Endothelial cell of umbilical vein (primary cell): ENCODE results near the gene VSX1. TPM values are rescaled to one million over a fixed set of nuclear protein-coding genes. Genes with fewer than 3 reads are reported as not detected.

ENCODE experiments used
- BruUV-seq: library from RNA; stranded (reverse); fragments of 400-500 nt; replicated peaks from 2 replicates; lab custom pipeline; 2021; lab: Mats Ljungman, UMichigan
- CTCF ChIA-PET: fragments of 300-600, 350-600 bp; sonication (Branson Sonifier 250); formaldehyde crosslinking; loops from one replicate; lab custom pipeline; 2021; ENCODE audit warnings: antibody characterized with exemption, inconsistent platforms; lab: Charles Lee
- POLR2A ChIA-PET: fragments of 300-600, 350-600 bp; sonication (Branson Sonifier 250); formaldehyde crosslinking; loops from one replicate; lab custom pipeline; 2021; ENCODE audit warnings: antibody characterized with exemption, inconsistent platforms; lab: Charles Lee
- DNase-seq: peaks from one replicate; pipeline ENCODE4 v3.0.0-alpha.2; 2011; ENCODE audit warnings: low read depth, low spot score
- FAIRE-seq: peaks from 2 replicates; lab custom pipeline; 2011; peaks lifted over from hg19 to GRCh38; lab: Jason Lieb, UNC
- H2AFZ ChIP-seq: 2 replicates; pipeline ENCODE4 v1.6.0; 2012; ENCODE audit warnings: low read depth, low read length, control low read depth, inconsistent platforms
- H3K27ac ChIP-seq: 2 replicates; pipeline ENCODE4 v1.5.1; 2011; ENCODE audit warnings: low read depth, mild to moderate bottlenecking, control low read depth, low read length, moderate library complexity; ENCODE audit not compliant: insufficient read depth
- H3K27me3 ChIP-seq, 2 experiments: 2 replicates each; pipeline versions ENCODE4 v1.6.0 to v1.6.1; 2011; ENCODE audit warnings: low read length in 2 of 2, mixed read lengths in 1 of 2; ENCODE audit not compliant: control insufficient read depth in 2 of 2, insufficient read depth in 2 of 2
- H3K36me3 ChIP-seq, 2 experiments: 2 replicates in 1 of 2; 3 replicates in 1 of 2; pipeline ENCODE4 v1.5.1; 2011; ENCODE audit warnings: low read length in 2 of 2, mild to moderate bottlenecking in 1 of 2, moderate library complexity in 1 of 2; ENCODE audit not compliant: control insufficient read depth in 2 of 2, insufficient read depth in 2 of 2; ENCODE audit errors: extremely low read depth in 1 of 2
- H3K4me1 ChIP-seq: 3 replicates; pipeline ENCODE4 v1.5.1; 2011; ENCODE audit warnings: mild to moderate bottlenecking, low read length; ENCODE audit not compliant: control insufficient read depth, insufficient read depth; ENCODE audit errors: extremely low read depth
- H3K4me2 ChIP-seq: 2 replicates; pipeline ENCODE4 v1.6.1; 2011; ENCODE audit warnings: low read length, control low read depth, mixed read lengths; ENCODE audit not compliant: insufficient read depth
- H3K4me3 ChIP-seq, 3 experiments: fragments of 200-600 bp in 1 of 3; sonication (generic), shearing (Covaris generic) in 1 of 3; replicated peaks in 1 of 3; 2 replicates each; pipeline ENCODE4 v1.5.1; 2011 to 2016; ENCODE audit warnings: control low read depth in 3 of 3, low read length in 3 of 3, mild to moderate bottlenecking in 2 of 3, inconsistent platforms in 1 of 3, low read depth in 1 of 3, moderate library complexity in 1 of 3; ENCODE audit not compliant: insufficient read depth in 1 of 3
- H3K79me2 ChIP-seq: 2 replicates; pipeline ENCODE4 v1.6.0; 2012; ENCODE audit warnings: low read length, inconsistent platforms; ENCODE audit not compliant: control insufficient read depth, insufficient read depth
- H3K9ac ChIP-seq: replicated peaks from 2 replicates; pipeline ENCODE3; 2011; ENCODE audit warnings: low read length, control low read depth; ENCODE audit not compliant: insufficient read depth; ENCODE audit errors: extremely low read depth
- H3K9me1 ChIP-seq: replicated peaks from 3 replicates; pipeline ENCODE4 v1.6.0; 2011; ENCODE audit warnings: mild to moderate bottlenecking, low read length; ENCODE audit not compliant: control insufficient read depth, insufficient read depth; ENCODE audit errors: extremely low read depth
- H3K9me3 ChIP-seq: replicated peaks from 2 replicates; pipeline ENCODE4 v1.5.1; 2012; ENCODE audit warnings: low read length, inconsistent platforms; ENCODE audit not compliant: control insufficient read depth, insufficient read depth
- H4K20me1 ChIP-seq: replicated peaks from 2 replicates; pipeline ENCODE3; 2011; ENCODE audit warnings: mild to moderate bottlenecking, low read length; ENCODE audit not compliant: control insufficient read depth, insufficient read depth; ENCODE audit errors: extremely low read depth
- CTCF ChIP-seq, 2 donors: IDR thresholded peaks; 1 replicate in 1 of 2; 2 replicates in 1 of 2; pipeline ENCODE4 v1.5.1; 2011; ENCODE audit warnings: low read length in 2 of 2, mild to moderate bottlenecking in 2 of 2, moderate library complexity in 2 of 2, control low read depth in 1 of 2, inconsistent platforms in 1 of 2, low read depth in 1 of 2; ENCODE audit not compliant: insufficient read depth in 1 of 2; ENCODE audit errors: extremely low read depth in 1 of 2
- EZH2 ChIP-seq: IDR thresholded peaks from 2 replicates; pipeline ENCODE4 v1.6.1; 2012; ENCODE audit warnings: borderline replicate concordance, low read depth, mild to moderate bottlenecking, moderate library complexity, low read length, inconsistent platforms; ENCODE audit not compliant: severe bottlenecking
- FOS ChIP-seq: IDR thresholded peaks from 2 replicates; pipeline ENCODE4 v1.6.1; 2011; ENCODE audit warnings: mild to moderate bottlenecking, low read length, moderate library complexity, borderline replicate concordance; ENCODE audit not compliant: insufficient read depth
- GATA2 ChIP-seq: IDR thresholded peaks from 2 replicates; pipeline ENCODE4 v1.7.0; 2011; ENCODE audit warnings: low read depth, mild to moderate bottlenecking, moderate library complexity, mixed read lengths, low read length; ENCODE audit not compliant: insufficient read length, insufficient read depth
- JUN ChIP-seq: IDR thresholded peaks from 2 replicates; pipeline ENCODE4 v1.6.1; 2011; ENCODE audit warnings: borderline replicate concordance, low read depth; ENCODE audit not compliant: insufficient read length, insufficient read depth
- MAX ChIP-seq: IDR thresholded peaks from 2 replicates; pipeline ENCODE4 v1.6.1; 2011; ENCODE audit not compliant: insufficient read depth, insufficient read length
- MYC ChIP-seq: IDR thresholded peaks from one replicate; pipeline ENCODE4 v1.6.1; 2011; ENCODE audit warnings: mild to moderate bottlenecking, low read depth, low read length
- POLR2A ChIP-seq: IDR thresholded peaks from 2 replicates; pipeline ENCODE4 v1.6.1; 2012; ENCODE audit warnings: low read depth, mild to moderate bottlenecking, control low read depth, low read length
- POLR2AphosphoS5 ChIP-seq: IDR thresholded peaks from 2 replicates; pipeline ENCODE4 v1.6.1; 2012; ENCODE audit warnings: low read depth, mild to moderate bottlenecking, control low read depth, low read length, moderate library complexity; ENCODE audit not compliant: insufficient read depth
- dilution Hi-C: fragments of 300-500 bp; cut with MboI; formaldehyde crosslinking; loops from one replicate; pipeline ENCODE4 v1.15.0; 2019; ENCODE audit warnings: low sequenced_read_pairs; ENCODE audit not compliant: extremely low pct_ligation_motif_present
- intact Hi-C: fragments of 100-400 bp; cut with micrococcal nuclease; formaldehyde crosslinking; loops from one replicate; pipeline ENCODE4 v1.10.0; 2022
- polyA plus RNA-seq, 4 experiments: library from polyadenylated mRNA; depleted of rRNA in 3 of 4; stranded (reverse) in 3 of 4; unstranded in 1 of 4; fragments of >200 nt; gene quantifications; 2 replicates each; pipeline versions ENCODE4 v1.2.1 to v1.2.3, GENCODE V29; 2011 to 2012; ENCODE audit warnings: missing spikeins in 1 of 4
- total RNA-seq: library from RNA; stranded (reverse); gene quantifications from 2 replicates; pipeline ENCODE4 v1.2.3, GENCODE V29; 2021

Gene VSX1
- total and polyA plus RNA-seq, 2 donors (not counting 3 experiments of a cell fraction or from before 2014, with no cell fraction given) = not detected

GRCh38 chr20:25088267-25088666, 6.3 kb upstream of the VSX1 start:
- no peak overlapping the region for H2AFZ ChIP-seq
- H4K20me1 ChIP-seq = no peaks in the 10 kb centered on the region
- no TSS peak for BruUV-seq
- H3K9ac ChIP-seq = no peak overlapping the region
- intact Hi-C loops (no loop called here), dilution Hi-C loops (no loop called here)
- no peaks in the 10 kb centered on the region for H3K4me1 ChIP-seq
- H3K4me3 ChIP-seq = no peak overlapping the region
- DNase-seq = no peak
- FAIRE-seq = no peak
- POLR2A ChIA-PET = no interaction called here
- no peak overlapping the region for H3K27ac ChIP-seq
- TF ChIP-seq CTCF (IDR thresholded peaks at IDR 0.05; ENCODE audit: extremely low read depth in 1 of 2, insufficient read depth in 1 of 2, low read depth in 1 of 2, low read length in 2 of 2) = no peak
- no peak for TF ChIP-seq POLR2A
- no peak for TF ChIP-seq MAX
- no peak for TF ChIP-seq JUN
- no peak for TF ChIP-seq POLR2AphosphoS5
- TF ChIP-seq FOS = no peak
- no peak for TF ChIP-seq GATA2
- TF ChIP-seq MYC = no peak
- no peak for TF ChIP-seq EZH2
- H3K27me3 ChIP-seq = peaks cover 26 to 28% of the 10 kb centered on the region in 2 experiments
- H3K79me2 ChIP-seq = no peaks in the 10 kb centered on the region
- no peaks in the 10 kb centered on the region for H3K9me1 ChIP-seq
- H3K36me3 ChIP-seq = no peaks in the 10 kb centered on the region
- H3K4me2 ChIP-seq = no peak overlapping the region
- H3K9me3 ChIP-seq = no peaks in the 10 kb centered on the region
- CTCF ChIA-PET = no interaction called here
